HepG2 (cell line): ENCODE measurements around the gene AZU1. TPM values are rescaled to one million over a fixed set of nuclear protein-coding genes. Genes with fewer than 3 reads are reported as not detected.

Experiments
- CBX2 ChIP-seq, 2 experiments: fragments of 200-600 bp in 1 of 2; sonication (generic); formaldehyde crosslinking in 1 of 2; IDR thresholded peaks; 2 replicates each; pipeline versions ENCODE4 v1.7.0 to v1.8.1; 2018 to 2022; ENCODE audit warnings: low read depth in 2 of 2, low read length in 1 of 2, mild to moderate bottlenecking in 1 of 2, missing genetic modification reagents in 1 of 2
- EEA1 ChIP-seq: sonication (generic); formaldehyde crosslinking; IDR thresholded peaks from 2 replicates; pipeline ENCODE4 v1.5.1; 2020; ENCODE audit warnings: mild to moderate bottlenecking, missing genetic modification reagents, borderline replicate concordance
- FOSL1 ChIP-seq: sonication (generic); formaldehyde crosslinking; IDR thresholded peaks from 2 replicates; pipeline ENCODE4 v1.9.0; 2021; ENCODE audit warnings: missing genetic modification reagents, borderline replicate concordance
- GATAD2A ChIP-seq: IDR thresholded peaks from 2 replicates; pipeline ENCODE4 v1.6.1; 2016
- HNRNPL ChIP-seq: fragments of 200-400 bp; formaldehyde crosslinking; IDR thresholded peaks from 2 replicates; pipeline ENCODE4 v1.6.1; 2017; ENCODE audit warnings: mild to moderate bottlenecking, low read depth, low read length
- HNRNPUL1 ChIP-seq: fragments of 200-400 bp; formaldehyde crosslinking; IDR thresholded peaks from 2 replicates; pipeline ENCODE4 v1.6.1; 2017; ENCODE audit warnings: low read depth, mild to moderate bottlenecking, low read length, moderate library complexity
- KLF12 ChIP-seq: sonication (generic); formaldehyde crosslinking; IDR thresholded peaks from 2 replicates; pipeline ENCODE4 v1.4.0; 2020; ENCODE audit warnings: missing genetic modification reagents, borderline replicate concordance
- NFE2L2 ChIP-seq: fragments of 150-350 bp; IDR thresholded peaks from 2 replicates; pipeline ENCODE4 v1.6.1; 2014; ENCODE audit warnings: low read length
- SIX1 ChIP-seq: sonication (generic); formaldehyde crosslinking; IDR thresholded peaks from 2 replicates; pipeline ENCODE4 v1.4.0; 2020; ENCODE audit warnings: missing genetic modification reagents, borderline replicate concordance
- SNAPC2 ChIP-seq: sonication (generic); formaldehyde crosslinking; IDR thresholded peaks from 2 replicates; pipeline ENCODE4 v1.8.1; 2022; ENCODE audit warnings: mild to moderate bottlenecking, missing genetic modification reagents
- SYNCRIP ChIP-seq: fragments of 200-400 bp; formaldehyde crosslinking; IDR thresholded peaks from 2 replicates; pipeline ENCODE4 v1.6.1; 2018; ENCODE audit warnings: mild to moderate bottlenecking, low read depth, low read length; ENCODE audit not compliant: insufficient read depth
- ZBTB21 ChIP-seq: sonication (generic); formaldehyde crosslinking; IDR thresholded peaks from 2 replicates; pipeline ENCODE4 v1.4.0; 2020; ENCODE audit warnings: missing genetic modification reagents
- ZNF20 ChIP-seq: sonication (generic); formaldehyde crosslinking; IDR thresholded peaks from 2 replicates; pipeline ENCODE4 v1.4.0; 2020; ENCODE audit warnings: mild to moderate bottlenecking, moderate library complexity, missing genetic modification reagents
- ZNF24 ChIP-seq: fragments of 450-650 bp; IDR thresholded peaks from 2 replicates; pipeline ENCODE4 v1.6.1; 2017; ENCODE audit warnings: antibody characterized with exemption, mild to moderate bottlenecking
- ZNF605 ChIP-seq: sonication (generic); formaldehyde crosslinking; IDR thresholded peaks from 2 replicates; pipeline ENCODE4 v1.8.0; 2022; ENCODE audit warnings: mild to moderate bottlenecking, missing genetic modification reagents
- ZNF7 ChIP-seq: IDR thresholded peaks from 2 replicates; pipeline ENCODE4 v1.6.1; 2016; ENCODE audit warnings: missing biosample characterization, missing genetic modification reagents
- ZNF782 ChIP-seq: sonication (generic); formaldehyde crosslinking; IDR thresholded peaks from 2 replicates; pipeline ENCODE4 v1.4.0; 2020; ENCODE audit warnings: missing genetic modification reagents, mild to moderate bottlenecking, borderline replicate concordance
- ZSCAN21 ChIP-seq: sonication (generic); formaldehyde crosslinking; IDR thresholded peaks from 2 replicates; pipeline ENCODE4 v1.8.0; 2022; ENCODE audit warnings: mild to moderate bottlenecking, missing genetic modification reagents, moderate library complexity, borderline replicate concordance
- polyA plus RNA-seq, 8 experiments: library from polyadenylated mRNA; depleted of rRNA in 3 of 8; stranded (reverse) in 7 of 8; unstranded in 1 of 8; fragments of >200 nt; fragmentation: Illumina TruSeq in 4 of 8; extraction: Trizol in 4 of 8; gene quantifications; 2 replicates each; pipeline versions ENCODE4 v1.2.1 to v1.2.3, GENCODE V29; 2011 to 2016; ENCODE audit warnings: low read depth in 4 of 8, missing spikeins in 1 of 8, mixed read lengths in 1 of 8; ENCODE audit not compliant: insufficient read depth in 1 of 8
- total RNA-seq, 5 experiments: library from RNA; depleted of rRNA; stranded (reverse); fragments of >200 nt; fragmentation: Illumina TruSeq; extraction: Trizol; gene quantifications; 2 replicates each; pipeline ENCODE4 v1.2.3, GENCODE V29; 2016; ENCODE audit warnings: low read depth in 1 of 5
- TF ChIP-seq, protein P1 (sequence below): sonication (generic); formaldehyde crosslinking; IDR thresholded peaks from 2 replicates; pipeline ENCODE4 v1.8.0; 2022; ENCODE audit warnings: mild to moderate bottlenecking, missing genetic modification reagents; ENCODE audit not compliant: insufficient replicate concordance
- TF ChIP-seq, protein P2 (sequence below): sonication (generic); formaldehyde crosslinking; conservative IDR thresholded peaks from 2 replicates; pipeline ENCODE4 v1.8.0; 2022; ENCODE audit warnings: mild to moderate bottlenecking, moderate library complexity, missing genetic modification reagents
- TF ChIP-seq, protein P3 (sequence below): sonication (generic); formaldehyde crosslinking; IDR thresholded peaks from 2 replicates; pipeline ENCODE4 v1.4.0; 2020; ENCODE audit warnings: missing genetic modification reagents
- TF ChIP-seq, protein P4 (sequence below): sonication (generic); formaldehyde crosslinking; IDR thresholded peaks from 2 replicates; pipeline ENCODE4 v1.9.0; 2021; ENCODE audit warnings: missing genetic modification reagents, borderline replicate concordance

AZU1 gene
- total and polyA plus RNA-seq, 2 of the 13 experiments (the other 11 are each of a cell fraction or from before 2014, with no cell fraction given): not detected

DNA sequence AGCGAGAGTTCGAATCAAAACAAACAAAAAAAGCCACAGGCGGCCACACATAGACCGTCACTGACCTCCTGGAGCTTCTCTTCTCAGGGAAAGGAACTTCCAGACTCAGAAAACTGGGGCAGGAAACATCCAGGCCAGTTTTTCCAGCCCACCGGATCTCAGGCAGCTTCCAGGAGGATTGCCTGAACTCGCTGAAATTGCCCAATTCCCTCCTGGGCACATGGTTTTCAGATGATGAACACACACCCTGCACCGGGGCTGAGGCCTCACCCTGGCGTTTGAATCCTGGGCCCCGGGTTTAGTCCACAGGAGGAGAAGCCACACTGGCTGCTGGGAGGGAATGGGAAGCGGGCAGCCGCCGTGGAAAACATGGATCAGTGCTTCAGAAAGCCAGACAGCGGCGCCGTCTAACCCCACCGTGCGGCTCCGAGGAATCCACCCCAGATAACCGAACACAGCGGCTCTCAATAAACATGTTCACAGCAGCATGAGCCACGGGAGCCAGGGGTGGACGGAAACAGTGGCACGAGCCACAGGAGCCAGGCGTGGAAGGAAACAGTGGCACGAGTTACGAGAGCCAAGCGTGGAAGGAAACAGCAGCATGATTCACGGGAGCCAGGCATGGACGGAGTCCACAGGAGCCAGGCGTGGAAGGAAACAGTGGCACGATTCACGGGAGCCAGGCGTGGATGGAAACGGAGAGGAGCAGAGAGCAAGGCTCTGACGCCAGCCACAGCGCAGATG lies 48.6 kb upstream of the AZU1 start (continued):
- TF ChIP-seq SYNCRIP (no peak), NFE2L2 (no peak), ZNF20 (CRISPR knock-in tag) (no peak), ZNF24 (no peak), SIX1 (peak; percentile 36; the same call in 1 of the 2 replicates), ZNF605 (CRISPR knock-in tag) (peak; percentile 49; the same call in 1 of the 2 replicates), ZSCAN21 (CRISPR knock-in tag) (peak; percentile 62; the same call in 1 of the 2 replicates), GATAD2A (CRISPR knock-in tag) (peak; percentile 83), CBX2 (IDR thresholded peaks at IDR 0.05; ENCODE audit: low read depth, low read length) (no peak), CBX2 (CRISPR knock-in tag; IDR thresholded peaks at IDR 0.05; ENCODE audit: low read depth) (no peak), KLF12 (CRISPR knock-in tag) (peak; percentile 71; the same call in 1 of the 2 replicates), FOSL1 (CRISPR knock-in tag) (no peak), HNRNPL (no peak), EEA1 (CRISPR knock-in tag) (no peak; the same call in 1 of the 2 replicates), ZBTB21 (CRISPR knock-in tag) (no peak), HNRNPUL1 (no peak), ZNF782 (peak; percentile 54; the same call in 1 of the 2 replicates), SNAPC2 (CRISPR knock-in tag) (peak; percentile 91), ZNF7 (CRISPR knock-in tag) (no peak)
- TF ChIP-seq, protein P1, sequence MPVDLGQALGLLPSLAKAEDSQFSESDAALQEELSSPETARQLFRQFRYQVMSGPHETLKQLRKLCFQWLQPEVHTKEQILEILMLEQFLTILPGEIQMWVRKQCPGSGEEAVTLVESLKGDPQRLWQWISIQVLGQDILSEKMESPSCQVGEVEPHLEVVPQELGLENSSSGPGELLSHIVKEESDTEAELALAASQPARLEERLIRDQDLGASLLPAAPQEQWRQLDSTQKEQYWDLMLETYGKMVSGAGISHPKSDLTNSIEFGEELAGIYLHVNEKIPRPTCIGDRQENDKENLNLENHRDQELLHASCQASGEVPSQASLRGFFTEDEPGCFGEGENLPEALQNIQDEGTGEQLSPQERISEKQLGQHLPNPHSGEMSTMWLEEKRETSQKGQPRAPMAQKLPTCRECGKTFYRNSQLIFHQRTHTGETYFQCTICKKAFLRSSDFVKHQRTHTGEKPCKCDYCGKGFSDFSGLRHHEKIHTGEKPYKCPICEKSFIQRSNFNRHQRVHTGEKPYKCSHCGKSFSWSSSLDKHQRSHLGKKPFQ (CRISPR knock-in tag): peak; percentile 59
- TF ChIP-seq, protein P2, sequence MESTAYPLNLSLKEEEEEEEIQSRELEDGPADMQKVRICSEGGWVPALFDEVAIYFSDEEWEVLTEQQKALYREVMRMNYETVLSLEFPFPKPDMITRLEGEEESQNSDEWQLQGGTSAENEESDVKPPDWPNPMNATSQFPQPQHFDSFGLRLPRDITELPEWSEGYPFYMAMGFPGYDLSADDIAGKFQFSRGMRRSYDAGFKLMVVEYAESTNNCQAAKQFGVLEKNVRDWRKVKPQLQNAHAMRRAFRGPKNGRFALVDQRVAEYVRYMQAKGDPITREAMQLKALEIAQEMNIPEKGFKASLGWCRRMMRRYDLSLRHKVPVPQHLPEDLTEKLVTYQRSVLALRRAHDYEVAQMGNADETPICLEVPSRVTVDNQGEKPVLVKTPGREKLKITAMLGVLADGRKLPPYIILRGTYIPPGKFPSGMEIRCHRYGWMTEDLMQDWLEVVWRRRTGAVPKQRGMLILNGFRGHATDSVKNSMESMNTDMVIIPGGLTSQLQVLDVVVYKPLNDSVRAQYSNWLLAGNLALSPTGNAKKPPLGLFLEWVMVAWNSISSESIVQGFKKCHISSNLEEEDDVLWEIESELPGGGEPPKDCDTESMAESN (CRISPR knock-in tag): 0 out of 2 replicates have a peak, but pooled peaks have one; percentile 47
- TF ChIP-seq, protein P3, sequence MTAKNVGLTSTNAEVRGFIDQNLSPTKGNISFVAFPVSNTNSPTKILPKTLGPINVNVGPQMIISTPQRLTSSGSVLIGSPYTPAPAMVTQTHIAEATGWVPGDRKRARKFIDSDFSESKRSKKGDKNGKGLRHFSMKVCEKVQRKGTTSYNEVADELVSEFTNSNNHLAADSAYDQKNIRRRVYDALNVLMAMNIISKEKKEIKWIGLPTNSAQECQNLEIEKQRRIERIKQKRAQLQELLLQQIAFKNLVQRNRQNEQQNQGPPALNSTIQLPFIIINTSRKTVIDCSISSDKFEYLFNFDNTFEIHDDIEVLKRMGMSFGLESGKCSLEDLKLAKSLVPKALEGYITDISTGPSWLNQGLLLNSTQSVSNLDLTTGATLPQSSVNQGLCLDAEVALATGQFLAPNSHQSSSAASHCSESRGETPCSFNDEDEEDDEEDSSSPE (CRISPR knock-in tag): peak; percentile 88
- TF ChIP-seq, protein P4, sequence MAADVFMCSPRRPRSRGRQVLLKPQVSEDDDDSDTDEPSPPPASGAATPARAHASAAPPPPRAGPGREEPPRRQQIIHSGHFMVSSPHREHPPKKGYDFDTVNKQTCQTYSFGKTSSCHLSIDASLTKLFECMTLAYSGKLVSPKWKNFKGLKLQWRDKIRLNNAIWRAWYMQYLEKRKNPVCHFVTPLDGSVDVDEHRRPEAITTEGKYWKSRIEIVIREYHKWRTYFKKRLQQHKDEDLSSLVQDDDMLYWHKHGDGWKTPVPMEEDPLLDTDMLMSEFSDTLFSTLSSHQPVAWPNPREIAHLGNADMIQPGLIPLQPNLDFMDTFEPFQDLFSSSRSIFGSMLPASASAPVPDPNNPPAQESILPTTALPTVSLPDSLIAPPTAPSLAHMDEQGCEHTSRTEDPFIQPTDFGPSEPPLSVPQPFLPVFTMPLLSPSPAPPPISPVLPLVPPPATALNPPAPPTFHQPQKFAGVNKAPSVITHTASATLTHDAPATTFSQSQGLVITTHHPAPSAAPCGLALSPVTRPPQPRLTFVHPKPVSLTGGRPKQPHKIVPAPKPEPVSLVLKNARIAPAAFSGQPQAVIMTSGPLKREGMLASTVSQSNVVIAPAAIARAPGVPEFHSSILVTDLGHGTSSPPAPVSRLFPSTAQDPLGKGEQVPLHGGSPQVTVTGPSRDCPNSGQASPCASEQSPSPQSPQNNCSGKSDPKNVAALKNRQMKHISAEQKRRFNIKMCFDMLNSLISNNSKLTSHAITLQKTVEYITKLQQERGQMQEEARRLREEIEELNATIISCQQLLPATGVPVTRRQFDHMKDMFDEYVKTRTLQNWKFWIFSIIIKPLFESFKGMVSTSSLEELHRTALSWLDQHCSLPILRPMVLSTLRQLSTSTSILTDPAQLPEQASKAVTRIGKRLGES: peak; percentile 58; the same call in 1 of the 2 replicates
